ENCODE measurements around the gene ACTR5.

Gene ACTR5

GRCh38 chr20:38703526-38703925, 44.7 kb upstream of the ACTR5 start:
- H4K20me1 ChIP-seq (ENCODE audit: insufficient read depth): no peaks in the 10 kb centered on the region
- no peak overlapping the region for H3K4me2 ChIP-seq
- H3K27me3 ChIP-seq (ENCODE audit: insufficient read depth, low read depth): peaks cover 46% of the 10 kb centered on the region
- no peak overlapping the region for H2AFZ ChIP-seq (ENCODE audit: low read depth)
- H3K36me3 ChIP-seq (ENCODE audit: insufficient read depth): no peaks in the 10 kb centered on the region
- no peak overlapping the region for H3K27ac ChIP-seq
- no peaks in the 10 kb centered on the region for H3K4me1 ChIP-seq (ENCODE audit: low read depth, poor library complexity, severe bottlenecking)
- H3K9ac ChIP-seq: no peak overlapping the region
- H3K79me2 ChIP-seq (ENCODE audit: insufficient read depth, low read depth): no peaks in the 10 kb centered on the region
- TF ChIP-seq CTCF (conservative IDR thresholded peaks at IDR 0.05; ENCODE audit: low read depth, low read length): no peak
- H3K4me3 ChIP-seq (IDR thresholded peaks at IDR 0.05; ENCODE audit: insufficient read depth, low read depth, low read length): no peak overlapping the region

- Histone ChIP-seq H3K79me2 (ENCODE audit: insufficient read depth, low read depth) (no peaks in the 10 kb centered on the region), H3K27ac (no peak overlapping the region), H2AFZ (ENCODE audit: low read depth) (no peak overlapping the region), H4K20me1 (ENCODE audit: insufficient read depth) (no peaks in the 10 kb centered on the region), H3K4me3 (IDR thresholded peaks at IDR 0.05; ENCODE audit: insufficient read depth, low read depth, low read length) (no peak overlapping the region), H3K4me2 (no peak overlapping the region), H3K9ac (no peak overlapping the region), H3K36me3 (ENCODE audit: insufficient read depth) (no peaks in the 10 kb centered on the region), H3K27me3 (ENCODE audit: insufficient read depth, low read depth) (peaks cover 40% of the 10 kb centered on the region), H3K4me1 (ENCODE audit: low read depth, poor library complexity, severe bottlenecking) (no peaks in the 10 kb centered on the region)
- no peak for TF ChIP-seq CTCF (conservative IDR thresholded peaks at IDR 0.05; ENCODE audit: low read depth, low read length)
Measured at GRCh38 chr20:38704136-38704535, 44.1 kb upstream of the ACTR5 start.

- H2AFZ ChIP-seq (ENCODE audit: low read depth): no peak overlapping the region
- H3K79me2 ChIP-seq (ENCODE audit: insufficient read depth, low read depth): no peaks in the 10 kb centered on the region
- no peaks in the 10 kb centered on the region for H4K20me1 ChIP-seq (ENCODE audit: insufficient read depth)
- no peak overlapping the region for H3K27ac ChIP-seq
- H3K36me3 ChIP-seq (ENCODE audit: insufficient read depth): no peaks in the 10 kb centered on the region
- H3K4me2 ChIP-seq: no peak overlapping the region
- no peaks in the 10 kb centered on the region for H3K4me1 ChIP-seq (ENCODE audit: low read depth, poor library complexity, severe bottlenecking)
- no peak overlapping the region for H3K4me3 ChIP-seq (IDR thresholded peaks at IDR 0.05; ENCODE audit: insufficient read depth, low read depth, low read length)
- H3K27me3 ChIP-seq (ENCODE audit: insufficient read depth, low read depth): peaks cover 16% of the 10 kb centered on the region
- TF ChIP-seq CTCF (conservative IDR thresholded peaks at IDR 0.05; ENCODE audit: low read depth, low read length): no peak
- no peak overlapping the region for H3K9ac ChIP-seq
Measured at GRCh38 chr20:38706509-38706908, 41.8 kb upstream of the ACTR5 start.

GRCh38 chr20:38714308-38714707, 34.0 kb upstream of the ACTR5 start:
- Histone ChIP-seq H3K27ac (no peak overlapping the region), H2AFZ (ENCODE audit: low read depth) (no peak overlapping the region), H3K27me3 (ENCODE audit: insufficient read depth, low read depth) (peaks cover 18% of the 10 kb centered on the region; the same call in 1 of the 2 replicates), H3K4me3 (IDR thresholded peaks at IDR 0.05; ENCODE audit: insufficient read depth, low read depth, low read length) (no peak overlapping the region), H3K79me2 (ENCODE audit: insufficient read depth, low read depth) (no peaks in the 10 kb centered on the region), H3K36me3 (ENCODE audit: insufficient read depth) (no peaks in the 10 kb centered on the region), H4K20me1 (ENCODE audit: insufficient read depth) (no peaks in the 10 kb centered on the region), H3K4me2 (no peak overlapping the region), H3K4me1 (ENCODE audit: low read depth, poor library complexity, severe bottlenecking) (no peaks in the 10 kb centered on the region), H3K9ac (no peak overlapping the region)
- TF ChIP-seq CTCF (conservative IDR thresholded peaks at IDR 0.05; ENCODE audit: low read depth, low read length): no peak

Measured in KMS-11 (cell line).